ENCODE measurements around the gene OR2A5.

OR2A5 gene

GRCh38 chr7:144100607-144101006 is 51.9 kb downstream of the OR2A5 start:
- ChIA-PET POLR2A (ENCODE audit: low non-redundant PET) (no interaction called here), CTCF (no interaction called here)
- H3K27ac ChIP-seq: no peak overlapping the region
- TF ChIP-seq CTCF (conservative IDR thresholded peaks at IDR 0.05; ENCODE audit: low read depth): no peak
- no peak for DNase-seq (ENCODE audit: low spot score)

- no peak overlapping the region for H3K27ac ChIP-seq
- DNase-seq (ENCODE audit: low spot score): no peak
- ChIA-PET CTCF (interaction anchor here (0.7 kb wide), 1 partner anchor 632 kb away, joined by 3 read pairs; no protein-coding TSS in a partner anchor), POLR2A (ENCODE audit: low non-redundant PET) (no interaction called here)
- TF ChIP-seq CTCF (conservative IDR thresholded peaks at IDR 0.05; ENCODE audit: low read depth): no peak
These were observed 53.3 kb downstream of the OR2A5 start for GRCh38 chr7:144102041-144102440.

- ChIA-PET POLR2A (ENCODE audit: low non-redundant PET) (no interaction called here), CTCF (no interaction called here)
- H3K27ac ChIP-seq: no peak overlapping the region
- DNase-seq (ENCODE audit: low spot score): no peak
- TF ChIP-seq CTCF (conservative IDR thresholded peaks at IDR 0.05; ENCODE audit: low read depth): no peak
These were observed 56.5 kb downstream of the OR2A5 start for GRCh38 chr7:144105211-144105610.
